HCT116 (cell line): ENCODE data around the gene EEF1G. TPM values are rescaled to one million over a fixed set of nuclear protein-coding genes. Genes with fewer than 3 reads are reported as not detected.
A peak's percentile ranks its signal among the peaks of the same experiment; 100 is the strongest.

Experiments
- ATAC-seq: fragments of 200-7000 bp; cut with Tn5 transposase; 2 replicates; pipeline ENCODE4 v1.9.1; 2020; ENCODE audit warnings: mild to moderate bottlenecking, moderate library complexity
- Bru-seq: library from RNA; stranded (reverse); fragments of 400-500 nt; gene quantifications from one replicate; lab custom pipeline; 2021; lab: Mats Ljungman, UMichigan
- BruChase-seq, 2 experiments: library from RNA; stranded (reverse); fragments of 400-500 nt; gene quantifications; one replicate each; lab custom pipeline; 2021; lab: Mats Ljungman, UMichigan
- BruUV-seq: library from RNA; stranded (reverse); fragments of 400-500 nt; replicated peaks from 2 replicates; lab custom pipeline; 2021; lab: Mats Ljungman, UMichigan
- CTCF ChIA-PET: fragments of 300-600 bp; sonication (Branson Sonifier 250); formaldehyde crosslinking; loops from one replicate; lab custom pipeline; 2021; ENCODE audit warnings: antibody characterized with exemption; lab: Charles Lee
- POLR2A ChIA-PET: fragments of 300-600, 350-600 bp; sonication (Branson Sonifier 250); formaldehyde crosslinking; loops from one replicate; lab custom pipeline; 2021; ENCODE audit warnings: antibody characterized with exemption; lab: Charles Lee
- RAD21 ChIA-PET, 2 experiments: fragments of 300-600 bp; sonication (Branson Sonifier 250); formaldehyde crosslinking; loops; one replicate each; lab custom pipeline; 2023; ENCODE audit warnings: low total read pairs in 2 of 2; ENCODE audit not compliant: uncharacterized antibody in 2 of 2, unreplicated experiment in 2 of 2, low non-redundant PET in 1 of 2; lab: Charles Lee
- DNase-seq: peaks from one replicate; pipeline ENCODE4 v3.0.0-alpha.2; 2010; ENCODE audit warnings: low read depth, low spot score
- H2AFZ ChIP-seq: fragments of 200-600 bp; shearing (Covaris generic), sonication (generic); 2 replicates; pipeline ENCODE4 v1.6.1; 2017; ENCODE audit warnings: low read depth, mixed run types, mixed read lengths, antibody characterized with exemption, low read length; ENCODE audit not compliant: poor library complexity, severe bottlenecking
- H3K27ac ChIP-seq: 2 replicates; pipeline ENCODE4 v1.5.1; 2012; ENCODE audit warnings: low read depth, low read length
- H3K27me3 ChIP-seq: fragments of 200-600 bp; sonication (generic); 2 replicates; pipeline ENCODE4 v1.6.1; 2016; ENCODE audit warnings: mixed run types, low read length, mixed read lengths; ENCODE audit not compliant: insufficient read depth
- H3K36me3 ChIP-seq, 2 experiments: fragments of 200-500 bp in 1 of 2; fragments of 200-600 bp in 1 of 2; sonication (Bioruptor generic) in 1 of 2; sonication (generic) in 1 of 2; 2 replicates each; pipeline versions ENCODE4 v1.5.1 to v1.6.1; 2014 to 2016; ENCODE audit warnings: low read length in 2 of 2, inconsistent platforms in 1 of 2, mixed read lengths in 1 of 2, mixed run types in 1 of 2; ENCODE audit not compliant: insufficient read depth in 2 of 2, control insufficient read depth in 1 of 2
- H3K4me1 ChIP-seq, 2 experiments: fragments of 200-600 bp in 1 of 2; sonication (generic) in 1 of 2; 2 replicates each; pipeline versions ENCODE4 v1.5.1 to v1.6.1; 2012 to 2017; ENCODE audit warnings: low read length in 2 of 2, inconsistent platforms in 1 of 2, mild to moderate bottlenecking in 1 of 2, mixed read lengths in 1 of 2, mixed run types in 1 of 2, moderate library complexity in 1 of 2; ENCODE audit not compliant: insufficient read depth in 2 of 2, control insufficient read depth in 1 of 2
- H3K4me2 ChIP-seq: fragments of 200-600 bp; sonication (generic); 2 replicates; pipeline ENCODE4 v1.6.1; 2017; ENCODE audit warnings: mixed run types, low read length, mixed read lengths
- H3K4me3 ChIP-seq, 2 experiments: fragments of 200-600 bp in 1 of 2; sonication (generic) in 1 of 2; replicated peaks in 1 of 2; 2 replicates each; pipeline ENCODE4 v1.5.1; 2011 to 2016; ENCODE audit warnings: low read length in 2 of 2, control low read depth in 1 of 2, low read depth in 1 of 2, mild to moderate bottlenecking in 1 of 2, mixed read lengths in 1 of 2, mixed run types in 1 of 2
- H3K79me2 ChIP-seq: fragments of 200-600 bp; sonication (generic); 2 replicates; pipeline ENCODE4 v1.6.1; 2017; ENCODE audit warnings: mild to moderate bottlenecking, mixed run types, low read length, moderate library complexity, mixed read lengths; ENCODE audit not compliant: insufficient read depth
- H3K9ac ChIP-seq: fragments of 200-600 bp; sonication (generic); 2 replicates; pipeline ENCODE4 v1.6.1; 2016; ENCODE audit warnings: low read length, mixed read lengths
- H3K9me2 ChIP-seq: fragments of 200-600 bp; sonication (generic), shearing (Covaris generic); 2 replicates; pipeline ENCODE4 v1.6.1; 2017; ENCODE audit warnings: mixed run types, mild to moderate bottlenecking, moderate library complexity; ENCODE audit not compliant: insufficient read depth
- H3K9me3 ChIP-seq, 2 experiments: fragments of 200-500 bp in 1 of 2; fragments of 200-600 bp in 1 of 2; sonication (Bioruptor generic) in 1 of 2; sonication (generic) in 1 of 2; 2 replicates each; pipeline ENCODE4 v1.6.1; 2014 to 2017; ENCODE audit warnings: low read length in 2 of 2, mixed read lengths in 2 of 2, inconsistent platforms in 1 of 2, low read depth in 1 of 2, mild to moderate bottlenecking in 1 of 2, mixed run types in 1 of 2, moderate library complexity in 1 of 2; ENCODE audit not compliant: control insufficient read depth in 1 of 2, insufficient read depth in 1 of 2
- H4K20me1 ChIP-seq: fragments of 200-600 bp; sonication (generic), shearing (Covaris generic); 2 replicates; pipeline ENCODE4 v1.6.1; 2017; ENCODE audit warnings: mixed run types, mild to moderate bottlenecking, moderate library complexity; ENCODE audit not compliant: insufficient read depth
- CBX3 ChIP-seq: IDR thresholded peaks from 2 replicates; pipeline ENCODE4 v1.6.1; 2012; ENCODE audit warnings: low read depth
- FOSL1 ChIP-seq: IDR thresholded peaks from 2 replicates; pipeline ENCODE4 v1.6.1; 2012; ENCODE audit warnings: low read depth
- POLR2A ChIP-seq: IDR thresholded peaks from 2 replicates; pipeline ENCODE4 v1.7.0; 2011; ENCODE audit warnings: borderline replicate concordance; ENCODE audit not compliant: insufficient read depth, insufficient read length; ENCODE audit errors: extremely low read depth
- POLR2AphosphoS5 ChIP-seq: IDR thresholded peaks from 2 replicates; pipeline ENCODE4 v1.6.1; 2011; ENCODE audit warnings: mild to moderate bottlenecking, low read depth, low read length, moderate library complexity
- RAD21 ChIP-seq: IDR thresholded peaks from 2 replicates; pipeline ENCODE4 v1.6.1; 2012; ENCODE audit warnings: low read depth, mild to moderate bottlenecking
- SIN3A ChIP-seq: IDR thresholded peaks from 2 replicates; pipeline ENCODE4 v1.6.1; 2012; ENCODE audit warnings: low read depth
- SRF ChIP-seq: IDR thresholded peaks from 2 replicates; pipeline ENCODE4 v1.6.1; 2012; ENCODE audit warnings: low read depth
- TCF7L2 ChIP-seq: IDR thresholded peaks from 2 replicates; pipeline ENCODE4 v1.7.0; 2011; ENCODE audit warnings: borderline replicate concordance, inconsistent platforms; ENCODE audit not compliant: insufficient read depth, insufficient read length; ENCODE audit errors: extremely low read depth
- ZFX ChIP-seq: fragments of 450-650 bp; IDR thresholded peaks from 2 replicates; pipeline ENCODE4 v1.6.1; 2017
- ZNF274 ChIP-seq: fragments of 200-500 bp; sonication (Bioruptor generic); IDR thresholded peaks from 2 replicates; pipeline ENCODE4 v1.6.1; 2014; ENCODE audit warnings: mild to moderate bottlenecking, low read depth, low read length, inconsistent platforms
- intact Hi-C: fragments of 100-400 bp; cut with micrococcal nuclease; formaldehyde crosslinking; loops from 2 replicates; pipeline ENCODE4 v1.10.0; 2022
- long read RNA-seq: library from polyadenylated mRNA; unstranded; transcript quantifications from one replicate; pipeline ENCODE4 v2.0.0, GENCODE V29; 2021; ENCODE audit not compliant: unreplicated experiment
- polyA plus RNA-seq: library from polyadenylated mRNA; unstranded; fragments of >200 nt; gene quantifications from 2 replicates; pipeline ENCODE4 v1.2.1, GENCODE V29; 2012; ENCODE audit warnings: missing spikeins
- total RNA-seq: library from RNA; stranded (reverse); gene quantifications from one replicate; pipeline ENCODE4 v1.2.1, GENCODE V29; 2021; ENCODE audit not compliant: unreplicated experiment
- TF ChIP-seq, protein P1 (sequence below): IDR thresholded peaks from 2 replicates; pipeline ENCODE4 v1.6.1; 2011; ENCODE audit warnings: mild to moderate bottlenecking, low read length, moderate library complexity; ENCODE audit not compliant: insufficient replicate concordance; ENCODE audit errors: extremely low read depth
- TF ChIP-seq, protein P2 (sequence below): IDR thresholded peaks from 2 replicates; pipeline ENCODE4 v1.6.1; 2012; ENCODE audit warnings: low read depth
- TF ChIP-seq, protein P3 (sequence below), 3 experiments: fragments of 200-600 bp in 1 of 3; sonication (generic) in 1 of 3; IDR thresholded peaks in 2 of 3; conservative IDR thresholded peaks in 1 of 3; 2 replicates each; pipeline ENCODE4 v1.5.1; 2012 to 2017; ENCODE audit warnings: low read depth in 2 of 3, low read length in 2 of 3, antibody characterized with exemption in 1 of 3, borderline replicate concordance in 1 of 3, control low read depth in 1 of 3, mild to moderate bottlenecking in 1 of 3, mixed read lengths in 1 of 3, mixed run types in 1 of 3, moderate library complexity in 1 of 3; ENCODE audit not compliant: insufficient read depth in 1 of 3

Gene EEF1G, protein sequence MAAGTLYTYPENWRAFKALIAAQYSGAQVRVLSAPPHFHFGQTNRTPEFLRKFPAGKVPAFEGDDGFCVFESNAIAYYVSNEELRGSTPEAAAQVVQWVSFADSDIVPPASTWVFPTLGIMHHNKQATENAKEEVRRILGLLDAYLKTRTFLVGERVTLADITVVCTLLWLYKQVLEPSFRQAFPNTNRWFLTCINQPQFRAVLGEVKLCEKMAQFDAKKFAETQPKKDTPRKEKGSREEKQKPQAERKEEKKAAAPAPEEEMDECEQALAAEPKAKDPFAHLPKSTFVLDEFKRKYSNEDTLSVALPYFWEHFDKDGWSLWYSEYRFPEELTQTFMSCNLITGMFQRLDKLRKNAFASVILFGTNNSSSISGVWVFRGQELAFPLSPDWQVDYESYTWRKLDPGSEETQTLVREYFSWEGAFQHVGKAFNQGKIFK
- 1,901 TPM for total RNA-seq
- polyA plus RNA-seq = 2,991 and 3,021 TPM in 2 replicates
- Bru-seq, nascent RNA = percentile 93 among the genes with signal in this experiment
- percentile 92 among the genes with signal in this experiment for BruChase-seq, experiment 1, labeled RNA remaining after a 6-hour chase
- percentile 91 among the genes with signal in this experiment for BruChase-seq, experiment 2, labeled RNA remaining after a 2-hour chase
- long read RNA-seq, transcript EEF1G-203 (9 exons, 2,496 nt) = minor isoform, 68 of 2,806 reads
- long read RNA-seq, transcript EEF1G-201 (10 exons, 1,523 nt) = major isoform, 2,565 of 2,806 reads
- long read RNA-seq, partial matches to known transcripts = 126 of 2,806 reads
- long read RNA-seq, other reads (novel, unspliced or antisense) = 47 of 2,806 reads

DNA sequence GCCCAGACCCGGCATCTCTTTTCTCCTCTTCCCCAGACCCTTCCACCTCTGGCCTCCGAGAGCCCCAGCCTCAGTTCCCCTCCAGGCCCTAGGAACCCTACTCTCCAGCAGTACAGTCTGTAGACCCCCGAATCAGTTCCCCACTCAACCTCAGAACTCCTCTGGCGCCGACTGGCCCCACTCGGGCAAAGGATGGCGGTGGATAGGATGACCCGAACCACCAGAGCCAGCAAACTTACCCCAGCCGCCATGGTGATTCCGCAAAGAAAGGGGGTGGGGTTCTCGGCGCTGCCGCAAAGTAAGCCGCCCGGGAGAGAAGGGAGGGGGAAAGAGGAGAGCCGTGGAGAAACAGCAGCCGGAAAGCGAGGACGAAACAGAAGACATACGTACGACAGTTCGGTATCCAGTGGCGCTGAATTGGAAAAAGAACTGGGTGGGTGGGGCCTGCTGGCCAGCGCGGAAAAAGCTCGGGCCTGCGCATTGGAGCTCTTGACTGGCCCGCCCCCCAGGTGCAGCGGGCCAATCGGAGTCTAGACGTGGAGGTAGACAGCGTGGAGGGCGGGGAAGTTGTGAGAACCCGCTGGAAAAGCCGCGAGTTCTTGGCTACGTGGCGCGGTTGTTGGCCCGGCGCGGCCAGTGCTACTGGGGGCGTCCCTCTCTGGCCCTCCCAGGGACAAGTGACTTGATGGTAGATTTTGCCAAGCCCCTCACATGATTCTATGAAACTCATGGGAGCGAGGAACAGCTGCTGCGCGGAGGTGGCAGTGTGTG is at the start of gene EEF1G:
EEF1G (minus strand) TSS at position 300 of the 771 bp plus-strand sequence; CDS start at position 251, 49 bp downstream.
- H3K36me3 ChIP-seq = peaks cover 35 to 61% of the 10 kb centered on the region in 2 experiments
- no peaks in the 10 kb centered on the region for H3K9me2 ChIP-seq
- peaks cover 8% of the 10 kb centered on the region; the same call in 1 of the 2 replicates for H4K20me1 ChIP-seq
- H3K27me3 ChIP-seq = no peaks in the 10 kb centered on the region
- ChIA-PET CTCF (interaction anchor here (0.9 to 1.8 kb wide), 7 partner anchors 13 to 181 kb away, joined by 4 to 18 read pairs (median 5); partner anchors contain the start of gene TUT1), RAD21 (interaction anchor here (1.0 kb wide), 3 partner anchors 17 to 149 kb away, joined by 3 to 6 read pairs (median 3); partner anchors contain the start of gene TUT1 (in 2 of the 2)), POLR2A (interaction anchor here (0.6 to 1.8 kb wide), 34 partner anchors 9 to 282 kb away, joined by 3 to 52 read pairs (median 6); partner anchors contain the start of genes AHNAK, C11orf98, CSKMT and HNRNPUL2)
- peak within 1 kb of the TSS; percentile 87 for H3K4me2 ChIP-seq
- ATAC-seq = peak; percentile 95
- peak; percentile 99 for DNase-seq
- peak within 1 kb of the TSS; percentile 98 for H3K9ac ChIP-seq
- peaks cover 8 to 30% of the 10 kb centered on the region in 2 experiments for H3K4me1 ChIP-seq
- peak within 1 kb of the TSS; percentile 94 for H3K27ac ChIP-seq
- H2AFZ ChIP-seq = no peak within 1 kb of the TSS
- intact Hi-C loops = no loop called here
- H3K79me2 ChIP-seq = peaks cover 49% of the 10 kb centered on the region
- no TSS peak for BruUV-seq
- H3K4me3 ChIP-seq = peak within 1 kb of the TSS; percentile 76 to 99
- no peaks in the 10 kb centered on the region for H3K9me3 ChIP-seq
- TF ChIP-seq, protein P1, sequence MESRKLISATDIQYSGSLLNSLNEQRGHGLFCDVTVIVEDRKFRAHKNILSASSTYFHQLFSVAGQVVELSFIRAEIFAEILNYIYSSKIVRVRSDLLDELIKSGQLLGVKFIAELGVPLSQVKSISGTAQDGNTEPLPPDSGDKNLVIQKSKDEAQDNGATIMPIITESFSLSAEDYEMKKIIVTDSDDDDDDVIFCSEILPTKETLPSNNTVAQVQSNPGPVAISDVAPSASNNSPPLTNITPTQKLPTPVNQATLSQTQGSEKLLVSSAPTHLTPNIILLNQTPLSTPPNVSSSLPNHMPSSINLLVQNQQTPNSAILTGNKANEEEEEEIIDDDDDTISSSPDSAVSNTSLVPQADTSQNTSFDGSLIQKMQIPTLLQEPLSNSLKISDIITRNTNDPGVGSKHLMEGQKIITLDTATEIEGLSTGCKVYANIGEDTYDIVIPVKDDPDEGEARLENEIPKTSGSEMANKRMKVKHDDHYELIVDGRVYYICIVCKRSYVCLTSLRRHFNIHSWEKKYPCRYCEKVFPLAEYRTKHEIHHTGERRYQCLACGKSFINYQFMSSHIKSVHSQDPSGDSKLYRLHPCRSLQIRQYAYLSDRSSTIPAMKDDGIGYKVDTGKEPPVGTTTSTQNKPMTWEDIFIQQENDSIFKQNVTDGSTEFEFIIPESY = peak; percentile 83
- TF ChIP-seq, protein P2, sequence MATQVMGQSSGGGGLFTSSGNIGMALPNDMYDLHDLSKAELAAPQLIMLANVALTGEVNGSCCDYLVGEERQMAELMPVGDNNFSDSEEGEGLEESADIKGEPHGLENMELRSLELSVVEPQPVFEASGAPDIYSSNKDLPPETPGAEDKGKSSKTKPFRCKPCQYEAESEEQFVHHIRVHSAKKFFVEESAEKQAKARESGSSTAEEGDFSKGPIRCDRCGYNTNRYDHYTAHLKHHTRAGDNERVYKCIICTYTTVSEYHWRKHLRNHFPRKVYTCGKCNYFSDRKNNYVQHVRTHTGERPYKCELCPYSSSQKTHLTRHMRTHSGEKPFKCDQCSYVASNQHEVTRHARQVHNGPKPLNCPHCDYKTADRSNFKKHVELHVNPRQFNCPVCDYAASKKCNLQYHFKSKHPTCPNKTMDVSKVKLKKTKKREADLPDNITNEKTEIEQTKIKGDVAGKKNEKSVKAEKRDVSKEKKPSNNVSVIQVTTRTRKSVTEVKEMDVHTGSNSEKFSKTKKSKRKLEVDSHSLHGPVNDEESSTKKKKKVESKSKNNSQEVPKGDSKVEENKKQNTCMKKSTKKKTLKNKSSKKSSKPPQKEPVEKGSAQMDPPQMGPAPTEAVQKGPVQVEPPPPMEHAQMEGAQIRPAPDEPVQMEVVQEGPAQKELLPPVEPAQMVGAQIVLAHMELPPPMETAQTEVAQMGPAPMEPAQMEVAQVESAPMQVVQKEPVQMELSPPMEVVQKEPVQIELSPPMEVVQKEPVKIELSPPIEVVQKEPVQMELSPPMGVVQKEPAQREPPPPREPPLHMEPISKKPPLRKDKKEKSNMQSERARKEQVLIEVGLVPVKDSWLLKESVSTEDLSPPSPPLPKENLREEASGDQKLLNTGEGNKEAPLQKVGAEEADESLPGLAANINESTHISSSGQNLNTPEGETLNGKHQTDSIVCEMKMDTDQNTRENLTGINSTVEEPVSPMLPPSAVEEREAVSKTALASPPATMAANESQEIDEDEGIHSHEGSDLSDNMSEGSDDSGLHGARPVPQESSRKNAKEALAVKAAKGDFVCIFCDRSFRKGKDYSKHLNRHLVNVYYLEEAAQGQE = no peak
- TF ChIP-seq SRF (no peak), SIN3A (no peak; the same call in none of the 2 replicates), CBX3 (no peak), POLR2A (peak; percentile 79), ZFX (peak; percentile 48; the same call in 1 of the 2 replicates), TCF7L2 (no peak), RAD21 (no peak), FOSL1 (no peak), ZNF274 (no peak), POLR2AphosphoS5 (peak; percentile 90)
- TF ChIP-seq, protein P3, sequence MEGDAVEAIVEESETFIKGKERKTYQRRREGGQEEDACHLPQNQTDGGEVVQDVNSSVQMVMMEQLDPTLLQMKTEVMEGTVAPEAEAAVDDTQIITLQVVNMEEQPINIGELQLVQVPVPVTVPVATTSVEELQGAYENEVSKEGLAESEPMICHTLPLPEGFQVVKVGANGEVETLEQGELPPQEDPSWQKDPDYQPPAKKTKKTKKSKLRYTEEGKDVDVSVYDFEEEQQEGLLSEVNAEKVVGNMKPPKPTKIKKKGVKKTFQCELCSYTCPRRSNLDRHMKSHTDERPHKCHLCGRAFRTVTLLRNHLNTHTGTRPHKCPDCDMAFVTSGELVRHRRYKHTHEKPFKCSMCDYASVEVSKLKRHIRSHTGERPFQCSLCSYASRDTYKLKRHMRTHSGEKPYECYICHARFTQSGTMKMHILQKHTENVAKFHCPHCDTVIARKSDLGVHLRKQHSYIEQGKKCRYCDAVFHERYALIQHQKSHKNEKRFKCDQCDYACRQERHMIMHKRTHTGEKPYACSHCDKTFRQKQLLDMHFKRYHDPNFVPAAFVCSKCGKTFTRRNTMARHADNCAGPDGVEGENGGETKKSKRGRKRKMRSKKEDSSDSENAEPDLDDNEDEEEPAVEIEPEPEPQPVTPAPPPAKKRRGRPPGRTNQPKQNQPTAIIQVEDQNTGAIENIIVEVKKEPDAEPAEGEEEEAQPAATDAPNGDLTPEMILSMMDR (IDR thresholded peaks at IDR 0.05 in 2 of 3, conservative IDR thresholded peaks at IDR 0.05 in 1 of 3; ENCODE audit: borderline replicate concordance in 1 of 3, insufficient read depth in 1 of 3, low read depth in 2 of 3, low read length in 2 of 3) = no peak
